GM12878 (cell line): ENCODE measurements around the gene VGLL4. TPM values are rescaled to one million over a fixed set of nuclear protein-coding genes. Genes with fewer than 3 reads are reported as not detected.

Experiments used
- ATAC-seq: fragments of 200-7000 bp; cut with Tn5 transposase; 3 replicates; pipeline ENCODE4 v1.9.1; 2020; ENCODE audit warnings: mild to moderate bottlenecking, moderate library complexity
- BruUV-seq: library from RNA; stranded (reverse); fragments of 400-500 nt; replicated peaks from 2 replicates; lab custom pipeline; 2021; lab: Mats Ljungman, UMichigan
- CTCF ChIA-PET: fragments of 300-600 bp; sonication (Branson Sonifier 250); formaldehyde crosslinking; extraction: SDS; loops from one replicate; lab custom pipeline; 2021; ENCODE audit warnings: inconsistent platforms; lab: Yijun Ruan, JAX
- POLR2A ChIA-PET: fragments of 350-600 bp; formaldehyde crosslinking; extraction: SDS; loops from one replicate; lab custom pipeline; 2021; ENCODE audit warnings: inconsistent platforms; lab: Charles Lee
- RAD21 ChIA-PET: fragments of 300-600 bp; sonication (Branson Sonifier 250); formaldehyde crosslinking; loops from one replicate; lab custom pipeline; 2023; ENCODE audit warnings: antibody characterized with exemption; ENCODE audit not compliant: unreplicated experiment; lab: Charles Lee
- SMC1A ChIA-PET: fragments of 300-600 bp; sonication (Branson Sonifier 250); formaldehyde crosslinking; loops from one replicate; lab custom pipeline; 2023; ENCODE audit not compliant: unreplicated experiment, uncharacterized antibody; lab: Charles Lee
- DNase-seq: peaks from one replicate; pipeline ENCODE4 v3.0.0-alpha.2; 2011; ENCODE audit warnings: low read depth, low spot score
- FAIRE-seq: peaks from 3 replicates; lab custom pipeline; 2011; peaks lifted over from hg19 to GRCh38; lab: Jason Lieb, UNC
- H2AFZ ChIP-seq: 2 replicates; pipeline ENCODE4 v1.6.0; 2011; ENCODE audit warnings: low read depth, low read length, control low read depth; ENCODE audit not compliant: control insufficient read depth
- H3K27ac ChIP-seq: 2 replicates; pipeline ENCODE4 v1.5.1; 2011; ENCODE audit warnings: control low read depth; ENCODE audit not compliant: control insufficient read depth, insufficient read depth
- H3K27me3 ChIP-seq, 2 experiments: replicated peaks in 1 of 2; 2 replicates each; pipeline versions ENCODE4 v1.6.0 to v1.6.1; 2011; ENCODE audit warnings: low read length in 1 of 2; ENCODE audit not compliant: control insufficient read depth in 2 of 2, insufficient read depth in 2 of 2
- H3K36me3 ChIP-seq, 2 experiments: 2 replicates each; pipeline ENCODE4 v1.5.1; 2011; ENCODE audit warnings: low read length in 1 of 2; ENCODE audit not compliant: control insufficient read depth in 2 of 2, insufficient read depth in 2 of 2
- H3K4me1 ChIP-seq: 2 replicates; pipeline ENCODE4 v1.6.1; 2011; ENCODE audit warnings: mild to moderate bottlenecking, low read length, moderate library complexity, mixed read lengths; ENCODE audit not compliant: control insufficient read depth, insufficient read depth
- H3K4me2 ChIP-seq: 2 replicates; pipeline ENCODE4 v1.6.0; 2011; ENCODE audit warnings: control low read depth; ENCODE audit not compliant: control insufficient read depth, insufficient read depth
- H3K4me3 ChIP-seq: fragments of 200-600 bp; sonication (generic); 2 replicates; pipeline ENCODE4 v1.5.1; 2016
- H3K79me2 ChIP-seq: 2 replicates; pipeline ENCODE4 v1.6.0; 2011; ENCODE audit warnings: low read length; ENCODE audit not compliant: control insufficient read depth, insufficient read depth
- H3K9ac ChIP-seq: 2 replicates; pipeline ENCODE4 v1.8.0; 2011; ENCODE audit warnings: low read length, control low read depth, mixed read lengths; ENCODE audit not compliant: control insufficient read depth, insufficient read depth
- H3K9me3 ChIP-seq: replicated peaks from 3 replicates; pipeline ENCODE4 v1.5.1; 2011; ENCODE audit warnings: mild to moderate bottlenecking, low read length; ENCODE audit not compliant: control insufficient read depth, insufficient read depth
- H4K20me1 ChIP-seq: 2 replicates; pipeline ENCODE4 v1.6.0; 2011; ENCODE audit not compliant: control insufficient read depth, insufficient read depth
- ASH2L ChIP-seq: fragments of 300-600, 200-600 bp; sonication (generic); IDR thresholded peaks from 2 replicates; pipeline ENCODE4 v1.6.1; 2017; ENCODE audit warnings: low read depth, mild to moderate bottlenecking, borderline replicate concordance
- ATF3 ChIP-seq: IDR thresholded peaks from 2 replicates; pipeline ENCODE4 v1.6.1; 2011; ENCODE audit warnings: low read depth, mild to moderate bottlenecking, low read length, moderate library complexity, borderline replicate concordance; ENCODE audit errors: extremely low read depth
- BCL11A ChIP-seq: IDR thresholded peaks from 2 replicates; pipeline ENCODE4 v1.6.1; 2011; ENCODE audit warnings: low read depth, low read length
- CBX5 ChIP-seq: sonication (generic); IDR thresholded peaks from 2 replicates; pipeline ENCODE4 v1.6.1; 2016; ENCODE audit warnings: low read depth, moderate library complexity, mild to moderate bottlenecking, inconsistent platforms
- CTCF ChIP-seq, 3 experiments: IDR thresholded peaks in 2 of 3; conservative IDR thresholded peaks in 1 of 3; 2 replicates each; pipeline ENCODE4 v1.5.1; 2011; ENCODE audit warnings: low read depth in 3 of 3, low read length in 3 of 3, mild to moderate bottlenecking in 3 of 3, control low read depth in 2 of 3, moderate library complexity in 2 of 3, inconsistent platforms in 1 of 3, mixed read lengths in 1 of 3; ENCODE audit not compliant: control insufficient read depth in 2 of 3, insufficient read depth in 1 of 3; ENCODE audit errors: extremely low read depth in 1 of 3
- EGR1 ChIP-seq, 2 experiments: IDR thresholded peaks; 1 replicate in 1 of 2; 2 replicates in 1 of 2; pipeline ENCODE4 v1.6.1; 2011 to 2012; ENCODE audit warnings: low read depth in 2 of 2, low read length in 2 of 2, borderline replicate concordance in 1 of 2, mild to moderate bottlenecking in 1 of 2, moderate library complexity in 1 of 2
- ELK1 ChIP-seq: IDR thresholded peaks from 2 replicates; pipeline ENCODE4 v1.6.1; 2012; ENCODE audit warnings: low read depth, low read length, improper control_type of control experiment
- FOXK2 ChIP-seq: fragments of 450-650 bp; IDR thresholded peaks from 2 replicates; pipeline ENCODE4 v1.6.1; 2017; ENCODE audit warnings: mild to moderate bottlenecking, moderate library complexity
- FOXM1 ChIP-seq: IDR thresholded peaks from 2 replicates; pipeline ENCODE4 v1.6.1; 2012; ENCODE audit warnings: low read depth, mild to moderate bottlenecking, inconsistent platforms, low read length, moderate library complexity
- PKNOX1 ChIP-seq: fragments of 450-650 bp; IDR thresholded peaks from 2 replicates; pipeline ENCODE4 v1.6.1; 2016; ENCODE audit warnings: mild to moderate bottlenecking
- SMAD5 ChIP-seq: IDR thresholded peaks from 2 replicates; pipeline ENCODE4 v1.6.1; 2016; ENCODE audit warnings: antibody characterized with exemption, low read depth
- SPI1 ChIP-seq: IDR thresholded peaks from 2 replicates; pipeline ENCODE4 v1.6.1; 2011; ENCODE audit warnings: low read depth, mild to moderate bottlenecking, low read length, moderate library complexity, borderline replicate concordance; ENCODE audit not compliant: insufficient read depth
- TCF3 ChIP-seq: IDR thresholded peaks from 2 replicates; pipeline ENCODE4 v1.6.1; 2012; ENCODE audit warnings: low read depth, mild to moderate bottlenecking, low read length, borderline replicate concordance; ENCODE audit not compliant: insufficient read depth
- ZNF24 ChIP-seq: fragments of 450-650 bp; IDR thresholded peaks from 2 replicates; pipeline ENCODE4 v1.6.1; 2017; ENCODE audit warnings: antibody characterized with exemption, mild to moderate bottlenecking
- ZSCAN29 ChIP-seq: fragments of 450-650 bp; IDR thresholded peaks from 2 replicates; pipeline ENCODE4 v1.6.1; 2017; ENCODE audit warnings: mild to moderate bottlenecking, moderate library complexity
- WGBS: methylation state at CpG from one replicate; pipeline ENCODE4 v1.1.6; 2016; ENCODE audit warnings: low lambda C conversion rate; ENCODE audit not compliant: insufficient replicate concordance, insufficient coverage; ENCODE audit errors: missing lambda C conversion rate; 5-methylcytosine and 5-hydroxymethylcytosine counted together
- in situ Hi-C: fragments of 300-500 bp; cut with MboI; formaldehyde crosslinking; loops from 9 replicates; pipeline ENCODE4 v1.14.3; 2018; ENCODE audit warnings: mixed read lengths
- intact Hi-C: fragments of 100-400 bp; cut with micrococcal nuclease; formaldehyde crosslinking; loops from one replicate; pipeline ENCODE4 v1.14.2; 2022; ENCODE audit not compliant: unreplicated experiment
- polyA plus RNA-seq, 11 experiments: library from polyadenylated mRNA; depleted of rRNA in 4 of 11; unstranded in 6 of 11; stranded (reverse) in 5 of 11; fragments of >200 nt; fragmentation: Nextera tagmentation in 4 of 11; fragmentation: Illumina TruSeq in 1 of 11; extraction: Ambion mirVana in 4 of 11; extraction: Trizol in 1 of 11; gene quantifications; 1 replicate in 1 of 11; 2 replicates in 10 of 11; pipeline versions ENCODE4 v1.2.1 to v1.2.3, GENCODE V29; 2011 to 2016; ENCODE audit warnings: inconsistent platforms in 2 of 11, missing spikeins in 2 of 11, low read depth in 1 of 11
- total RNA-seq, 4 experiments: library from RNA; depleted of rRNA in 3 of 4; stranded (reverse); fragments of >200 nt in 3 of 4; fragmentation: Illumina TruSeq in 1 of 4; extraction: Trizol in 1 of 4; gene quantifications; 2 replicates each; pipeline versions ENCODE4 v1.2.1 to v1.2.3, GENCODE V29; 2013 to 2021

Gene VGLL4
- total and polyA plus RNA-seq, 10 of the 15 experiments (the other 5 are each of a cell fraction or from before 2014, with no cell fraction given), result 0.44 to 38.1 (median 16.1) TPM

GRCh38 chr3:11551036-11551435 is 92.7 kb downstream of the VGLL4 start:
- Histone ChIP-seq H3K27me3 (no peaks in the 10 kb centered on the region), H3K4me2 (no peak overlapping the region), H3K4me1 (no peaks in the 10 kb centered on the region), H3K79me2 (no peaks in the 10 kb centered on the region)
- ChIA-PET SMC1A (interaction anchor here (0.6 kb wide), 1 partner anchor 99 kb away, joined by 3 read pairs; no protein-coding TSS in a partner anchor), CTCF (no interaction called here), POLR2A (no interaction called here)
- ATAC-seq, result no peak
- 89% methylated on average over 17 of the region's 17 CpGs for WGBS
- TF ChIP-seq ZSCAN29 (no peak), ATF3 (no peak), SMAD5 (no peak), ASH2L (no peak), ELK1 (no peak), CTCF (IDR thresholded peaks at IDR 0.05 in 2 of 3, conservative IDR thresholded peaks at IDR 0.05 in 1 of 3; ENCODE audit: control insufficient read depth in 2 of 3, extremely low read depth in 1 of 3, insufficient read depth in 1 of 3, low read depth in 3 of 3, low read length in 3 of 3) (no peak), FOXM1 (no peak), BCL11A (no peak), TCF3 (no peak), ZNF24 (no peak), EGR1 (IDR thresholded peaks at IDR 0.05; ENCODE audit: borderline replicate concordance in 1 of 2, low read depth in 2 of 2, low read length in 2 of 2) (no peak), PKNOX1 (no peak), FOXK2 (no peak), SPI1 (no peak), CBX5 (no peak)
- TF ChIP-seq, all 136 proteins: peak for 0
- BruUV-seq, result no TSS peak
- RAD21 ChIA-PET, result no interaction called here
- no peak overlapping the region for H3K27ac ChIP-seq
- no peak overlapping the region for H3K4me3 ChIP-seq
- H4K20me1 ChIP-seq, result no peaks in the 10 kb centered on the region
- in situ Hi-C loops (no loop called here), intact Hi-C loops (no loop called here)
- no peaks in the 10 kb centered on the region for H3K9me3 ChIP-seq
- DNase-seq (no peak), FAIRE-seq (no peak)
- H3K36me3 ChIP-seq, result peaks cover 0 to 15% of the 10 kb centered on the region in 2 experiments; a peak in 3 of 4 replicates
- no peak overlapping the region for H3K9ac ChIP-seq
- no peak overlapping the region for H2AFZ ChIP-seq
